ENCODE results near the gene CCBE1. TPM values are rescaled to one million over a fixed set of nuclear protein-coding genes. Genes with fewer than 3 reads are reported as not detected.
A peak's percentile ranks its signal among the peaks of the same experiment; 100 is the strongest.

Gene CCBE1
- polyA plus RNA-seq, 1 of the 3 experiments (the other 2 are of a cell fraction) = 5.0 TPM

- TF ChIP-seq TEAD4 (IDR thresholded peaks at IDR 0.05; ENCODE audit: borderline replicate concordance, insufficient read depth) (no peak), PBX3 (IDR thresholded peaks at IDR 0.05) (peak; percentile 28; the same call in 1 of the 2 replicates), GABPA (IDR thresholded peaks at IDR 0.05; ENCODE audit: low read depth) (no peak), USF1 (IDR thresholded peaks at IDR 0.05; ENCODE audit: borderline replicate concordance, low read depth) (no peak), GATA2 (CRISPR knock-in tag; IDR thresholded peaks at IDR 0.05) (no peak), FOXM1 (IDR thresholded peaks at IDR 0.05; ENCODE audit: low read depth) (no peak), FOXJ3 (CRISPR knock-in tag; IDR thresholded peaks at IDR 0.05) (no peak), NFIC (IDR thresholded peaks at IDR 0.05; ENCODE audit: borderline replicate concordance) (peak; percentile 35; the same call in 1 of the 2 replicates), RXRA (IDR thresholded peaks at IDR 0.05; ENCODE audit: borderline replicate concordance, low read depth) (peak; percentile 62), NRF1 (IDR thresholded peaks at IDR 0.05; ENCODE audit: low read depth, low read length) (no peak), FOSL2 (IDR thresholded peaks at IDR 0.05; ENCODE audit: borderline replicate concordance, low read depth) (no peak)
Measured at GRCh38 chr18:59502274-59503175, 194.7 kb downstream of the CCBE1 start (continued).

- CTCF ChIA-PET = interaction anchor here (1.2 kb wide), 1 partner anchor 15 kb away, joined by 3 read pairs; no protein-coding TSS in a partner anchor
- Histone ChIP-seq H3K9ac (no peak overlapping the region), H2AFZ (ENCODE audit: low read depth) (no peak overlapping the region), H3K36me3 (replicated peaks in 1 of 2; ENCODE audit: control insufficient read depth in 1 of 2, insufficient read depth in 2 of 2, low read length in 1 of 2) (no peaks in the 10 kb centered on the region), H3K27me3 (ENCODE audit: insufficient read depth) (no peaks in the 10 kb centered on the region), H3K9me2 (no peaks in the 10 kb centered on the region), H3K4me3 (ENCODE audit: low read depth in 2 of 2, low read length in 1 of 2) (no peak overlapping the region), H3K27ac (ENCODE audit: low read depth in 2 of 2, low read length in 1 of 2) (peak overlapping the region; percentile 49 to 89), H3K4me2 (peak overlapping the region; percentile 57; the same call in 1 of the 2 replicates), H3K79me2 (ENCODE audit: insufficient read depth) (no peaks in the 10 kb centered on the region), H3F3A (replicated peaks; ENCODE audit: insufficient read depth) (no peaks in the 10 kb centered on the region), H3K4me1 (ENCODE audit: control insufficient read depth in 1 of 2, insufficient read depth in 2 of 2, low read depth in 1 of 2, low read length in 1 of 2) (peaks cover 7 to 21% of the 10 kb centered on the region in 2 experiments; a peak in 2 of 4 replicates), H3K9me3 (no peaks in the 10 kb centered on the region), H4K20me1 (ENCODE audit: insufficient read depth) (no peaks in the 10 kb centered on the region)
- POLR2A ChIA-PET = no interaction called here
- WGBS (ENCODE audit: low lambda C conversion rate) = 74% methylated on average over 6 of the region's 6 CpGs
- no peak for DNase-seq
- no peak for TF ChIP-seq EP300 (IDR thresholded peaks at IDR 0.05; ENCODE audit: borderline replicate concordance in 1 of 2, low read depth in 1 of 2, low read length in 1 of 2)
- TF ChIP-seq SMC3 (IDR thresholded peaks at IDR 0.05; ENCODE audit: low read depth, low read length) = no peak
- no peak for TF ChIP-seq TEAD4 (IDR thresholded peaks at IDR 0.05; ENCODE audit: borderline replicate concordance, insufficient read depth)
- TF ChIP-seq IRF3 (IDR thresholded peaks at IDR 0.05; ENCODE audit: low read depth, low read length) = no peak
- no peak for TF ChIP-seq ZBTB33 (IDR thresholded peaks at IDR 0.05; ENCODE audit: borderline replicate concordance, low read depth)
- TF ChIP-seq TAF1 (IDR thresholded peaks at IDR 0.05; ENCODE audit: borderline replicate concordance, low read depth, low read length) = no peak
- no peak for TF ChIP-seq MXI1 (IDR thresholded peaks at IDR 0.05; ENCODE audit: low read depth, low read length)
- no peak for TF ChIP-seq USF2 (IDR thresholded peaks at IDR 0.05; ENCODE audit: borderline replicate concordance, low read depth, low read length)
- TF ChIP-seq CHD2 (IDR thresholded peaks at IDR 0.05; ENCODE audit: low read length, partially characterized antibody) = no peak
- TF ChIP-seq FOXM1 (IDR thresholded peaks at IDR 0.05; ENCODE audit: low read depth) = no peak
- no peak for TF ChIP-seq POLR2AphosphoS5 (IDR thresholded peaks at IDR 0.05; ENCODE audit: low read depth, low read length)
- no peak for TF ChIP-seq RXRA (IDR thresholded peaks at IDR 0.05; ENCODE audit: borderline replicate concordance, low read depth)
- no peak for TF ChIP-seq YY1 (IDR thresholded peaks at IDR 0.05; ENCODE audit: low read depth)
Measured at GRCh38 chr18:59501920-59502273, 195.3 kb downstream of the CCBE1 start.
